Measurements from ENCODE around the gene MAGI1. TPM values are rescaled to one million over a fixed set of nuclear protein-coding genes. Genes with fewer than 3 reads are reported as not detected.

Gene MAGI1
- total RNA-seq, 1 donor from 2014 or later: 47.1 TPM

DNA sequence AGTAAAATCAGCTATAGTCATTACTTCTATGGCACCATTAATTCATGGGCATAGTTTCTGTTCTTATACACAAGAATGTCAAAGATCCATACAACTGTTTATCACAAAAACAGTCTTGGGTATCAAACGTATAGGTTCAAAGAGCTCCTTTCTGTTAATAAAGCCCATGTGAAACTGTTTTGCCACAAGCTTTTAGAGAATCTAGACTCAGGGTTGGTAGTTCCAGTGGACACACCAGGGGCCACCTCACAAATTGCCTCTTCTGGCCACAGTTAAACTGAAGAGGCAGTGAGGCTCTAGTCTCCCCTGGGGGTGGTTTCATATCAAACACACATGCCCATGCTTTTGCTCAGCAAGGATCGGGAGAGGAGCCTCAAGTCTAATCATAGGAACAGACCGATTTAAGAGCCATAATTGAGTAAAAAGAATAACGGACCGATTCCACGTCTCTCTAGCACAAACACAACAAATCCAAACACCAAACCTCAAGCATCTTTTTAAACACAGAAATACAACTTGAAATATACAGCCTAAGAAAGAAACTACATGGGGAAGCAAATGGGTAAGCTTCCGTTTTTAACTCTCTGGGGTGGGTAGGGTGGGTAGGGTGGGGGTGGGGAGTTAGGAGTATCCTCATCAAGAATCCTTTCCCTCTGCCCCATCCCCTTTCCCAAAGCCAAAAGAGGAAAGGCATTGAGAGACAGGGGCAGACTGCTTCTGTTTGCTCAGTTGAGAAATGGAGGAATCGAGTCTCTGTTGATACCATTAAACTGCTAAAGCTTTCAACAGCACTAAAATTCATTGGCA is 443.3 kb downstream of the MAGI1 start:
- intact Hi-C loops (cut with DNase I): no loop called here
- H3K27me3 ChIP-seq: no peaks in the 10 kb centered on the region
- TF ChIP-seq POLR2A (IDR thresholded peaks at IDR 0.05) (no peak), POLR2AphosphoS5 (IDR thresholded peaks at IDR 0.05; ENCODE audit: insufficient read depth in 1 of 2, low read depth in 1 of 2) (no peak)
- TF ChIP-seq, protein P1, sequence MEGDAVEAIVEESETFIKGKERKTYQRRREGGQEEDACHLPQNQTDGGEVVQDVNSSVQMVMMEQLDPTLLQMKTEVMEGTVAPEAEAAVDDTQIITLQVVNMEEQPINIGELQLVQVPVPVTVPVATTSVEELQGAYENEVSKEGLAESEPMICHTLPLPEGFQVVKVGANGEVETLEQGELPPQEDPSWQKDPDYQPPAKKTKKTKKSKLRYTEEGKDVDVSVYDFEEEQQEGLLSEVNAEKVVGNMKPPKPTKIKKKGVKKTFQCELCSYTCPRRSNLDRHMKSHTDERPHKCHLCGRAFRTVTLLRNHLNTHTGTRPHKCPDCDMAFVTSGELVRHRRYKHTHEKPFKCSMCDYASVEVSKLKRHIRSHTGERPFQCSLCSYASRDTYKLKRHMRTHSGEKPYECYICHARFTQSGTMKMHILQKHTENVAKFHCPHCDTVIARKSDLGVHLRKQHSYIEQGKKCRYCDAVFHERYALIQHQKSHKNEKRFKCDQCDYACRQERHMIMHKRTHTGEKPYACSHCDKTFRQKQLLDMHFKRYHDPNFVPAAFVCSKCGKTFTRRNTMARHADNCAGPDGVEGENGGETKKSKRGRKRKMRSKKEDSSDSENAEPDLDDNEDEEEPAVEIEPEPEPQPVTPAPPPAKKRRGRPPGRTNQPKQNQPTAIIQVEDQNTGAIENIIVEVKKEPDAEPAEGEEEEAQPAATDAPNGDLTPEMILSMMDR (IDR thresholded peaks at IDR 0.05): no peak

DNA sequence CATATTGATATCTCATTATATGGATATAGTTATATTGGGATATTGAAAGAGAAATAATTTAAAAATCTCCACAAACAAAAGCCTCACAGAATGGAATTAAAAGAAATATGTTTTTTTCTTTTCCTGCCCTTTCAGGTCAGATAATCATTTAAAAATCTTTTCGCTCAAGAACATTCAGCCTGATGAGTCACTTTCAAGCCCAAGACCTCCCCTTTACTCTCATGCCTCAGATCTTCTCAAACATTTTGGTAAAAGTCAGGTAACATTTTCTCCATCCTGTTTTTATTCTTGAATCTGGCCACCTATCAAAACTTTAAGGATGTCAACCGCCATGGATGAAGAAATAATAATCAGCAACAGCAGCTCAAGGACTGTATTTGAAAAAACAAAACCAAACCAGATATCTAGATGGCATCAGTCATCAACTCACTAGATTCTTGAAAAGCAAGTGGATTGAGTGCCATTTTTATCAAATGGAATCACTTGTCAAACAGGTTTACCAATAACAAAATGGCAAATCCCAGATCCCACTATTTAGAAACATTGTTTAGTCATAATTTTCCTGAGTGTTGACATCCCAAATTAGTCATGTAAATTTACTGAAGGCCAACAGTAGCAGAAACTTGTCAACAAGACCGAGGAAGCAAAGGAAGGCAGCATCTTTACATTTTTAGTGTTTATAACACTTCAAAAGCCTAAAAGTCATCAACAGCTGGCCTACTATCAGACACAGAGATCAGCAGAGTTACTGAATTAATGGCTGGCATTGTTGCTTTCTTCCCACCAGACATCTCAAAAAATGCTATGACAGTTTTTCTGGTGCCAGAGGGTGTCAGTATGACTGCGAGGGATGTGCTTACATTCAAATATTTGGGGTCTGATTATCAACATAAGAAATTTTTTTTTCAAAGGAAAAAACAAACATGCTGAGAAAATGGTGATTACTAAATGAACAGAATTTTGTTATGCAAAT is 444.7 kb downstream of the MAGI1 start:
- H3K27me3 ChIP-seq: no peaks in the 10 kb centered on the region
- H3K27ac ChIP-seq: no peak overlapping the region
- H3K36me3 ChIP-seq: no peaks in the 10 kb centered on the region
- no peak for DNase-seq (ENCODE audit: extremely low spot score in 2 of 2)
- H3K4me1 ChIP-seq: peaks cover 17% of the 10 kb centered on the region
- H3K4me3 ChIP-seq: no peak overlapping the region
- intact Hi-C loops (cut with DNase I): no loop called here
- TF ChIP-seq, protein P1 (IDR thresholded peaks at IDR 0.05): no peak
- no peak for TF ChIP-seq POLR2A (IDR thresholded peaks at IDR 0.05)
- TF ChIP-seq POLR2AphosphoS5 (IDR thresholded peaks at IDR 0.05; ENCODE audit: insufficient read depth in 1 of 2, low read depth in 1 of 2): no peak
- H3K9me3 ChIP-seq: no peaks in the 10 kb centered on the region

More for the DNA sequence above, 443.3 kb downstream of the MAGI1 start:
- no peaks in the 10 kb centered on the region for H3K9me3 ChIP-seq
- peaks cover 17% of the 10 kb centered on the region for H3K4me1 ChIP-seq
- H3K36me3 ChIP-seq: no peaks in the 10 kb centered on the region
- H3K4me3 ChIP-seq: no peak overlapping the region
- no peak overlapping the region for H3K27ac ChIP-seq
- DNase-seq (ENCODE audit: extremely low spot score in 2 of 2): no peak

DNA sequence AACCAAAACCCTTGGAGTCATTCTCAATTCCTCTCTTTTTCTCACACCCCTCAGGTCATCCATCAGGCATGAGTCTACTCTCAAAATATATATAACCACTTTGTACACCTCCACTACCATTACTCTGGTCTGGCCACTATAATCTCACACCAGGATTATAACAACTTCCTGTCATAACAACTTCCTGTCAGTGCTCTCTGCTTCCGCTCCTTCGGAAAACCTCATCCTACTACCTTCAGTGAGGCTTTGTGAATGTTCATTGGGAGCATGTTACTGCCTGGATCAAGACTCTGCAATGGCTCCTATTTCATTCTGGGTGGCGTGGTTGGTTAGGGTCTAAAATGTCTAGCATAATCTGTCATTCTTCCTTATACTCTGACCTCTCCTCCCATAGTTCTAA is 447.4 kb downstream of the MAGI1 start:
- Histone ChIP-seq H3K4me3 (no peak overlapping the region), H3K27me3 (no peaks in the 10 kb centered on the region), H3K36me3 (no peaks in the 10 kb centered on the region), H3K4me1 (no peaks in the 10 kb centered on the region), H3K9me3 (no peaks in the 10 kb centered on the region), H3K27ac (no peak overlapping the region)
- TF ChIP-seq, protein P1 (IDR thresholded peaks at IDR 0.05): no peak
- TF ChIP-seq POLR2A (IDR thresholded peaks at IDR 0.05): no peak
- TF ChIP-seq POLR2AphosphoS5 (IDR thresholded peaks at IDR 0.05; ENCODE audit: insufficient read depth in 1 of 2, low read depth in 1 of 2): no peak
- DNase-seq (ENCODE audit: extremely low spot score in 2 of 2): no peak
- intact Hi-C loops (cut with DNase I): no loop called here

DNA sequence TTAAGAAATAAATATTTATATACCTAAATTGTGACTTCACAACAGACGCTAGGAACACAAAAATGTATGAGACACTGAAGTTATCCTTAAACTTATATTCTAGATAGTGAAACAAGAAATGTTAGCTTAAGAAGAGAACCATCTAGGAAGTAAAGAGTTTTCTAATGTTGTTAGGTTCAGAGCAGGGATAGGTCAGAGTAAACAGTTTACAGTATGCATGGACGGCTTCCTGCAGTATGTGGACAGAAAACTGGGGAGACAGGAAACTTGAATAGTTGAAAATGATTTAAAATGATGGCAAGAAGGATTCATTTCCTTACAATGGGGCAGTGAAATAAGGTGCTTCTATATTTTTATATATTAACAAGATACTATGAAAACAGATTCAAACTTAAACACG is 449.8 kb downstream of the MAGI1 start:
- intact Hi-C loops (cut with DNase I): no loop called here
- no peaks in the 10 kb centered on the region for H3K27me3 ChIP-seq
- H3K36me3 ChIP-seq: no peaks in the 10 kb centered on the region
- no peak for DNase-seq (ENCODE audit: extremely low spot score in 2 of 2)
- TF ChIP-seq, protein P1 (IDR thresholded peaks at IDR 0.05): no peak
- TF ChIP-seq POLR2A (IDR thresholded peaks at IDR 0.05) (no peak), POLR2AphosphoS5 (IDR thresholded peaks at IDR 0.05; ENCODE audit: insufficient read depth in 1 of 2, low read depth in 1 of 2) (no peak)
- no peaks in the 10 kb centered on the region for H3K4me1 ChIP-seq
- no peaks in the 10 kb centered on the region for H3K9me3 ChIP-seq
- H3K4me3 ChIP-seq: no peak overlapping the region
- no peak overlapping the region for H3K27ac ChIP-seq

Measured in vagina (tissue), 2 donors.